Esophagus squamous epithelium (tissue), 5 donors: ENCODE measurements around the gene RPL4. TPM values are rescaled to one million over a fixed set of nuclear protein-coding genes. Genes with fewer than 3 reads are reported as not detected.
A peak's percentile ranks its signal among the peaks of the same experiment; 100 is the strongest.

Experiments
- DNase-seq: peaks from one replicate; lab custom pipeline; 2025; lab: John Stamatoyannopoulos, UW
- H3K27ac ChIP-seq, 4 donors: fragments of 200-600 bp; sonication (generic); one replicate each; pipeline ENCODE4 v1.5.1; 2016 to 2019; ENCODE audit warnings: mild to moderate bottlenecking in 1 of 4
- H3K27me3 ChIP-seq, 4 donors: fragments of 200-600 bp; sonication (generic); 1 replicate in 3 of 4; 2 replicates in 1 of 4; pipeline versions ENCODE4 v1.5.1 to v1.6.0; 2017 to 2021; ENCODE audit warnings: antibody characterized with exemption in 1 of 4
- H3K36me3 ChIP-seq, 3 donors: fragments of 200-600 bp; sonication (generic); one replicate each; pipeline ENCODE4 v1.5.1; 2016 to 2019
- H3K4me1 ChIP-seq, 3 donors: fragments of 200-600 bp; sonication (generic); one replicate each; pipeline ENCODE4 v1.5.1; 2017 to 2019
- H3K4me3 ChIP-seq, 4 donors: fragments of 200-600 bp; sonication (generic); 1 replicate in 3 of 4; 2 replicates in 1 of 4; pipeline ENCODE4 v1.5.1; 2016 to 2019; ENCODE audit warnings: mild to moderate bottlenecking in 2 of 4, moderate library complexity in 1 of 4
- H3K9me3 ChIP-seq, 3 donors: fragments of 200-600 bp; sonication (generic); one replicate each; pipeline ENCODE4 v1.5.1; 2016 to 2019
- POLR2A ChIP-seq, 4 donors: fragments of 450-650 bp; IDR thresholded peaks; one replicate each; pipeline ENCODE4 v1.6.1; 2017; ENCODE audit warnings: antibody characterized with exemption in 4 of 4, mild to moderate bottlenecking in 4 of 4, moderate library complexity in 3 of 4
- WGBS, 2 donors: methylation state at CpG; one replicate each; pipeline ENCODE4 v1.1.5; 2018; 5-methylcytosine and 5-hydroxymethylcytosine counted together
- intact Hi-C: fragments of 100-400 bp; cut with DNase I; formaldehyde crosslinking; loops from one replicate; pipeline ENCODE4 v1.15.0; 2022
- total RNA-seq, 4 donors: library from RNA; depleted of rRNA; stranded (reverse); fragments of >200 nt; gene quantifications; one replicate each; pipeline ENCODE4 v1.1.0, GENCODE V29; 2016
- TF ChIP-seq, protein P1 (sequence below), 6 experiments: fragments of 450-650 bp in 4 of 6; fragments of 200-600 bp in 2 of 6; sonication (generic) in 2 of 6; IDR thresholded peaks; one replicate each; pipeline ENCODE4 v1.5.1; 2016 to 2019; ENCODE audit warnings: antibody characterized with exemption in 6 of 6, mild to moderate bottlenecking in 4 of 6, moderate library complexity in 4 of 6
- donor health status: DM: yes; HTN: yes; CAD: no.

Gene RPL4
- total RNA-seq, 4 donors from 2014 or later, result 2,279 to 4,532 (median 3,529) TPM

DNA sequence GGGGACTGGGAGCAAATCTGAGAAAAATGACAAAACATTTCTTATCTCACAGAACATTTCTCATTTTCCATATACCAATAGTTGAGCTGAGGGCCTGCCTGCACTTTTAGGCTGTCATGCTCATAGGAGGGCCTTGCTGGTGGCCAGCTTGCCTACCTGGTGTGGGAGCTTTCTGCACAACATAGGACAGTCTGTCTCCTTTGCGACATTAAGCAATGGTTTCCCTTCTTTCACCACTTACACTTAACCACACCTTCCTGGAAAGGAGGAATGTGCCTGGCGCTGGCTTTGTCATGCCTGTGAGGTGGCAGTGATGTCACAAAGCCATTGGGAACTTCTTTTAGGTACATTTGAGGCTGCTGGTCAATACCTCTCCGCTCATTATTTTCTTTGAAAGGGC is 12.8 kb downstream of the RPL4 start:
- no peaks in the 10 kb centered on the region for H3K27me3 ChIP-seq
- 88 to 90% methylated on average over 3 of the region's 3 CpGs for WGBS, 2 donors
- no peaks in the 10 kb centered on the region for H3K9me3 ChIP-seq
- H3K4me3 ChIP-seq, result no peak overlapping the region
- H3K27ac ChIP-seq, result no peak overlapping the region
- TF ChIP-seq, protein P1, sequence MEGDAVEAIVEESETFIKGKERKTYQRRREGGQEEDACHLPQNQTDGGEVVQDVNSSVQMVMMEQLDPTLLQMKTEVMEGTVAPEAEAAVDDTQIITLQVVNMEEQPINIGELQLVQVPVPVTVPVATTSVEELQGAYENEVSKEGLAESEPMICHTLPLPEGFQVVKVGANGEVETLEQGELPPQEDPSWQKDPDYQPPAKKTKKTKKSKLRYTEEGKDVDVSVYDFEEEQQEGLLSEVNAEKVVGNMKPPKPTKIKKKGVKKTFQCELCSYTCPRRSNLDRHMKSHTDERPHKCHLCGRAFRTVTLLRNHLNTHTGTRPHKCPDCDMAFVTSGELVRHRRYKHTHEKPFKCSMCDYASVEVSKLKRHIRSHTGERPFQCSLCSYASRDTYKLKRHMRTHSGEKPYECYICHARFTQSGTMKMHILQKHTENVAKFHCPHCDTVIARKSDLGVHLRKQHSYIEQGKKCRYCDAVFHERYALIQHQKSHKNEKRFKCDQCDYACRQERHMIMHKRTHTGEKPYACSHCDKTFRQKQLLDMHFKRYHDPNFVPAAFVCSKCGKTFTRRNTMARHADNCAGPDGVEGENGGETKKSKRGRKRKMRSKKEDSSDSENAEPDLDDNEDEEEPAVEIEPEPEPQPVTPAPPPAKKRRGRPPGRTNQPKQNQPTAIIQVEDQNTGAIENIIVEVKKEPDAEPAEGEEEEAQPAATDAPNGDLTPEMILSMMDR (IDR thresholded peaks at IDR 0.05), result no peak
- no peak for TF ChIP-seq POLR2A (IDR thresholded peaks at IDR 0.05)
- intact Hi-C loops, result no loop called here
- H3K36me3 ChIP-seq, result peaks cover 8 to 89% (median 16%) of the 10 kb centered on the region in 3 donors
- no peak for DNase-seq
- peaks cover 6 to 31% (median 8%) of the 10 kb centered on the region in 3 donors for H3K4me1 ChIP-seq

- DNase-seq, result no peak
- peaks cover 11 to 98% (median 16%) of the 10 kb centered on the region in 3 donors for H3K36me3 ChIP-seq
- WGBS, 2 donors, result 31 to 43% methylated on average over 6 of the region's 6 CpGs
- TF ChIP-seq, protein P1 (IDR thresholded peaks at IDR 0.05), result no peak
- no peak for TF ChIP-seq POLR2A (IDR thresholded peaks at IDR 0.05)
- H3K27me3 ChIP-seq, result no peaks in the 10 kb centered on the region
- peak overlapping the region in 1 of 4 donors; percentile 22 for H3K27ac ChIP-seq
- intact Hi-C loops, result no loop called here
- no peaks in the 10 kb centered on the region for H3K9me3 ChIP-seq
- no peak overlapping the region for H3K4me3 ChIP-seq
- H3K4me1 ChIP-seq, result peaks cover 0 to 13% (median 0%) of the 10 kb centered on the region in 3 donors
These were observed 15.4 kb downstream of the RPL4 start for GRCh38 chr15:66489179-66489791.

DNA sequence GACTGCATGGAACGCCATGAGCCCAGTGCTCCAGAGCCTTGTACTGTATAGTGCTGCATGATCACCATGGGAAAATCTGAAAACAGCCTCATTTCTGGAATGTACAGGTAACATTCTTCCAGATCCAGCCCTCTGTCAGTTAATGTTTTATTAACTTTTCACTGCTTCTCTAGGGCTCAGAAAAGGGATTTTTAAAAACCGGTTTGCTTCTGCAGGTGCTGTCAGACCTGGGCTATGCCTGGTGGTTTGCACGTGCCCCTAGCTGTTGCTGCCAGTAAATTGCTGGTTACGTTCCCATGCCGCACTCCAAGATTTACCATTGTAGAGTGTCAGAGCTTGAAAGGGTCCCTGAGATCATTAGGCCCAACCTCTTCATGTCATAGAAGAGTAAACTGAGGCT is 16.1 kb downstream of the RPL4 start:
- intact Hi-C loops, result no loop called here
- 78 to 93% methylated on average over 5 of the region's 5 CpGs for WGBS, 2 donors
- DNase-seq, result no peak
- peaks cover 0 to 13% (median 0%) of the 10 kb centered on the region in 3 donors for H3K4me1 ChIP-seq
- no peak for TF ChIP-seq POLR2A (IDR thresholded peaks at IDR 0.05)
- no peak overlapping the region for H3K27ac ChIP-seq
- no peaks in the 10 kb centered on the region for H3K9me3 ChIP-seq
- no peaks in the 10 kb centered on the region for H3K27me3 ChIP-seq
- H3K36me3 ChIP-seq, result peaks cover 11 to 92% (median 16%) of the 10 kb centered on the region in 3 donors
- H3K4me3 ChIP-seq, result no peak overlapping the region

DNA sequence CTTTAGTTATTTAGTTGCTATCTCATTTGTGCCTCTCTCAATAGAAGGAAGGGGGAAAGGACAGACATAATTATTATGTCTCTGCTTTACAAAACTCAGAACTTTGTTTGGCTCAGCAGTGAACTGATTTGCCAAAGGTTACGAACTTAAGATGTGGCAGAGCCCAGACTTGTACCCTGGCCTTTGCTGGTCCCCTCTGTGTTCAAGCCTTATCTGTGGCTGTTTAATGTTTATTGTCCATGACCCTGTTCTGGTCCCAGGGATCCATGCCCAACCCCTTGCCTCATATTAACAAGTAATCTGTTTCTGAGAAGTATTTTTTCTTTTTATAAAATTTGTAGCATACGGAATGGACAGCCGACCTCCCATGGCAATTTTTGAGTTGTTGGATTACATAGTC is 17.8 kb downstream of the RPL4 start:
- no peak for DNase-seq
- TF ChIP-seq POLR2A (IDR thresholded peaks at IDR 0.05), result no peak
- TF ChIP-seq, protein P1 (IDR thresholded peaks at IDR 0.05), result no peak

GRCh38 chr15:66484539-66485112 is 20.0 kb downstream of the RPL4 start:
- no peak overlapping the region for H3K4me3 ChIP-seq
- no peaks in the 10 kb centered on the region for H3K27me3 ChIP-seq
- peaks cover 7 to 76% (median 12%) of the 10 kb centered on the region in 3 donors for H3K36me3 ChIP-seq
- H3K9me3 ChIP-seq, result no peaks in the 10 kb centered on the region
- peaks cover 0 to 10% (median 0%) of the 10 kb centered on the region in 3 donors for H3K4me1 ChIP-seq
- H3K27ac ChIP-seq, result no peak overlapping the region
- WGBS, 2 donors, result 93 to 95% methylated on average over 3 to 4 of the region's 5 CpGs
- TF ChIP-seq, protein P1 (IDR thresholded peaks at IDR 0.05), result no peak
- TF ChIP-seq POLR2A (IDR thresholded peaks at IDR 0.05), result no peak
- DNase-seq, result no peak
- intact Hi-C loops, result no loop called here

More for the DNA sequence above, 17.8 kb downstream of the RPL4 start:
- no peaks in the 10 kb centered on the region for H3K9me3 ChIP-seq
- H3K27me3 ChIP-seq, result no peaks in the 10 kb centered on the region
- peaks cover 0 to 13% (median 0%) of the 10 kb centered on the region in 3 donors for H3K4me1 ChIP-seq
- no peak overlapping the region for H3K4me3 ChIP-seq
- WGBS, 2 donors, result 93 to 98% methylated on average over 3 of the region's 3 CpGs
- intact Hi-C loops, result no loop called here
- peaks cover 16 to 90% (median 20%) of the 10 kb centered on the region in 3 donors for H3K36me3 ChIP-seq
- H3K27ac ChIP-seq, result no peak overlapping the region
